HG03097 (cell line): ENCODE data around the gene DMD.

Experiments
- ATAC-seq: cut with Tn5 transposase; IDR thresholded peaks from one replicate; pipeline ENCODE4 v1.9.1; 2021; ENCODE audit not compliant: unreplicated experiment, low FRiP score

DMD gene

DNA sequence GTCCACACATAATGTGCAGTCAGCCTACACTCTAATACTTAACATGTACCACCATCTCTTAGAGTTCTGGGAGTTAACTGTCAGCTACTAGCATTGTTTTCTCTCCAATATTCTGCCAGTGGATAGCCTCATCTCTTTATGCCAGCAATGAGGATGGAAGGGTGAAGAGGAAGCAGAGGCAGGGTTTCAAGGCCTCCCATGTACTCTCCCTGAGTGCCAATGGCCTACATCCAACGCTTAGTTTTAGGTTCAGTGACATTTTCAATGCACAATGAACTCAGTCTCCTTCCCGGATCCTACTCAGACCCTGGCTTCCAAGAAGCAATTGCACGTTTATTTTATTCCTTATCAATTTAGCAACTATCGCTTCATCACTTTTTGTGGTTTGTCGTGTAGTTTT lies 686.1 kb downstream of the DMD start:
- no peak for ATAC-seq

DNA sequence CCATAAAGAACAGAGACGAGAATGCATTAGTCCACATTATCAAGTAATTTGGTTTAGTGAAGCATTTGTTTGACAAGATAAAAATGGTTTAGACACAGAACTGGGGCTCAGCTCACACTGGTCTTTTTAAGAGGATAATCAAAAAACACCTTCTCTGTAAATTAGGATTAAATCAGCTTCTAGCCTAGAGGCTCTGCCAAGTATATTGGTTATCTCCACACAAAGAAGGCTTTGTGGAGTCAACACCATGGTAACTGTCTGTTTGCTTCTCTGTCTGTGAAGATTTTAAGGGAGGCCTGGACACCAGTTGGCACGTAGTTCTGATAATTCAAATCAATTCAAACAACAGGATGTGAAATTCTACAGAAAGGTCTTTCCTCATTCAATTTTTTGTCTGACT lies 687.0 kb downstream of the DMD start:
- ATAC-seq: no peak

DNA sequence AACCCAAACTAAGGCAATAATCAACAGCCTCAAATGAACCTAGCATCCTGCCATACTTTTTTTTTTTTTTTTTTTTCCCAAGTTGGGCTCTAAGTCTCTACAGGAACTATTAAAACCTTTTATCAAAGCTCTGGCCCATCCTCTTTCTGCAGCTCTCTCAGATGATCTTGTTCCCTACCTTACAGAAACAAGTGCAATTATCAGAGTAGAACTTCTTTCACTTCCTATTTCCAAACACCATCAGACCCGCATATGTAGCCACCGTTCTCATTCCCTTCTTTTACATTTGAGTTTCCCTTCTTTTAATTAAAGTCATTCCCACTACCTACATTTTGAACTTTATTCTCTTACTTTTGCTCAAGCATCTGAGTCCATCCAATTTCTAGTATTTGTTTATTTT lies 690.6 kb downstream of the DMD start:
- no peak for ATAC-seq

DNA sequence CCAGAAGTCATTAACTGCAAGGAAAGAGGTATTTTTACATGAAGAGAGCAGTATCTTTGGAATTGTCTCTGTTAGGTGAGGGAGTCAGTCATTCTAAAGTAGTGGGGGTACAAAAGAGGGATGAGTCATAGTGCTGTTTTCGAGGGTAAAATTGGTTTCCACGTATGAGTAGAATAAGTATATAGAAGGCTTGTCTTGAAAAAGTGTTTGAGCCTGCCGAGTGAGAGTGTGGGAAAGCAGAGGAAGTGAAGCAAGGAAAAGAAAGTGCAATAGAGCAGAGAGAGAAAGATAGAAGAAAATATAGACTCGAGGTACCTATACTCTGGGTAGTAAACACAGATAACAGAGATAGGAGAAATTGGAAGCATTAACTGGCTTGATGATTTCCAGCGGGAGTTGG lies 696.4 kb downstream of the DMD start:
- ATAC-seq: peak; percentile 90

DNA sequence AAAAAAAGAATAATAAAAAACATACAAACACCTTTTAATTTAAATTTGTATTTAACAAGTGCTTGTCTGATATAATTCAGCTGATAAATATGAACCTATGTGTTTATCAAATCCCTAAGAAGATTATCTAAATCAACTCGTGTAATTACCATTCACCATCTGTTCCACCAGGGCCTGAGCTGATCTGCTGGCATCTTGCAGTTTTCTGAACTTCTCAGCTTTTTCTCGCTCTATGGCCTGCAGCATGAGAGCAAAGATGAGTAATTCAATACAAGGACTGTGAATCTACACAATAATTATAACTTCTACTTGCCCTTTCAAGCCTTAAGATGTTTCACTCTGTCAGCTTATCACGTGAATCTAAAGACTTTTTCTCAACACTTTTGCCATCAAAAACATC lies 709.7 kb downstream of the DMD start:
- ATAC-seq: no peak

DNA sequence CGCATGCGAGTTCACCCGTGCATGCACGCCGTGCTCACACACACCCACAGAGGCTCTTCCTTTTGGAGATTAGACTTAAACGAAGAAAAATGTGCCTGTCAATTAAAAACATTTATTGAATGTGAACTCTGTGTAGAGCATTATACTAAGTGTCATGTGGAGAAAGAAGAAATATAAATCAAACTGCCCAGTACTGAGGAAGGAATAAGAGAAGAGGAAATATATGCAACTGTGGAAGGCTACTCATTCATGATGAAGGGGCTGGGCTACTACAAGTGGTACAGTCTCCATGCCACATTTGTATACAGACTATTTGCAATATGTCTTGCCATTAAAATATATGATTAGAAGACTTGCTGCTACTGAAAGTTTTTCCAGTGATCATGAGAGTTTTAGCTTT lies 714.7 kb downstream of the DMD start:
- ATAC-seq: no peak

DNA sequence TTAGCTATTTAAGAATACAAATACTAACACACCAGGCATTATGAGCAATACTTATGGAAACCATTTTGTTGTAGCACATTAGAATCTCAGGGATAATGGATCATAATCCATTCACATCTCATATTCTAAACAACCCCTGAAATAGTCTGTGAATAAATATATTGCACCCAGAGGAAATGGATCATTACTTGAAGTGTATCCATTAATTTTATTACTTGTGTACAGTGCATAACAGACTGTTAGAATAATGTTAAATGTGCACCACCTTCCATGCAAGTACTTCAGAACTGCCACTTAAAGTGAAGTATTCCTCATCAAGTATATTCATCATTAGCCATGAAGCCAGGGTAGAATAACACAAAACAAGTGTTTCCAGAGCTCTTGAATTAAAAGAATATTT lies 715.5 kb downstream of the DMD start:
- no peak for ATAC-seq

DNA sequence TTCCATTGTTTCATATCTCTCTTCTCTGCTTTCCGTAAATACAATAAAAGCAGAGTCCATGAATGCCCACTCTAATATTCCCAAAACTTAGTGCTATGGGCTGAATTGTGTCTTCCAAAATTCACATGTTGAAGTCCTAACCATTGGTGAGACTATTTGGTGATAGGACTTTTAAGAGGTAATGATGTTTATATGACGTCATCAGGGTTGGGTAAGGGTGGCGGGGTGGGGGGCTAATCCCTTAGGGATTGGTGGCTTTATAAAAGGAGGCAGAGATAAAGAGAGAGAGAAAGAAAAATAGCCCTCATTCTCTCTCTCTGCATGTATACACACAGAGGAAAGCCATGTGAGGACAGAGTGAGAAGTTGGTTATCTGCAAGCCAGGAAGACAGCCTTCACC lies 722.2 kb downstream of the DMD start:
- ATAC-seq: no peak

DNA sequence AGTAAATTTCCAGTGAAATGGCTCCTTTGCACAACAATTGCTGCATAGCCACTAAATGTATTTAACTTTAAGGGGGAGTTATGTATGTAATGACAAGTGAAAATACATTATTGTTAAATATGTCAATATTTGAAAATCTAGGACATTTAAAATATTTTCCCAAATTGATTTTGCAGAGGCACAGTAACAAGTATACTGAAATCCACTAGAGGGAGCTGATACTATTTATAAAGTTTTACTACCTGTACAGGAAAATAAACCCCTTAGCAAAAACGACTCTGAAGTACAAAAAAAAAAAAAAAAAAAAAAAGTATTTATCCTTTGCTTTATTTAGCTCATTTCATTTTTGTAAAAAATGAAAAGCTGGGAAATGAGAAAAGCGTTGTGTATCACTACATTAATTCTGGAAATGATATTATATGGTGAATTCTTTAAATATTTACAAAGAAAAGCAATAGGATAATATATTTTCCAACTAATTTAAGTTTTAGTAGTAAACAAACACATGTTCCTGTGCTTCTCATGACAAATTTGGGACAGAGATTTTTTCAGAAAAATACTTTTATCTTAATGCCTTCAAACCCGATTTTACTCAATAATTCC lies 727.7 kb downstream of the DMD start:
- no peak for ATAC-seq

DNA sequence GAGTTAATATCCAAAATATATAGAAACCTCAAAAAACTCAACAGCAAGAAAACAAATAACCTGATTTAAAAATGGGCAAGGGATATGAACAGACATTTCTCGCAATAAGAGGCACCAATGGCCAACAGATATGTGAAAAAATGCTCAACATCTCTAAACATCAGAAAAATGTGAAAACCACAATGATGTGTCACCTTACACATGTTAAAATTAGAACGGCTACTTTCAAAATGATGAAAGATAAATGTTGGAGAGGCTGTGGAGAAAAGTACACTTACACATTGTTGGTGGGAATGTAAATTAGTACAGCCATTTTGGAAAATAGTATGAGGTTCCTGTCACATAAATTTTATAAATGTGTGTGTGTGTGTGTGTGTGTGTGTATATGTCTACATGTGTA lies 731.3 kb downstream of the DMD start:
- ATAC-seq: no peak

DNA sequence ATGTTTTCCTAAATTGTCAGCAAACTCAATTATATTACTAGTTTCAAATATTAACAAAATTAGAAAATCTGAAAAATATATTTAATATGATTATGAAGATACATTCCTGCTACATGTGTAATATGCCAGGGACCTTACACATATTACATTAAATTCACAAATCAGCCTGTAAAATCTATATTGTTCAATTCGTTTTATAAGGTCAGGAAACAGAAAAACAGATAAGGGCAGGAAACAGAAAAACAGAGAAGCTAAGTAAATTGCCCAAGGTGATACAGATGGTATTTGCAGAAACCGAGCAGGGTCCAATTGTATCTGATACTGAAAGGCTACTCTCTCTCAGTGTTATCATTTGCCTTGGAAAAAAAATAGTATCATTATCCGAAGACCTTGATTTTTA lies 739.0 kb downstream of the DMD start:
- no peak for ATAC-seq

DNA sequence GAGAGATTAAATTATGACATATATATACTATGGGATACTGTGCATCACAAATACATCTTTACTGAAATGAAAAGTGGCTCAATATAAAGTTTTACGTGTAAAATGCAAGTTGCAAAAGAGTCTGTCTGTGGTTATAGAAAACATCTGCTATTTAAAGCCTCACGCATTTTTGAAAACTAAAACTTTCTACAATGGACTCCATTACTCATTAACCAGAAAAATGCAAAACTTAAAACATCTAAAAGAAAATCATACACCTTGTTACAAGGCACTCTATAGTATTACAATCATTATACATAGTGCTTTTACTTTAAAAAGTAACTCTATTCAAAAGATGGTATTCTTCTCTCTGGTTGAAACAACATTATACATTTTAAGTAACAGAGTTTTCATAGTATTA lies 755.6 kb downstream of the DMD start:
- ATAC-seq: no peak

DNA sequence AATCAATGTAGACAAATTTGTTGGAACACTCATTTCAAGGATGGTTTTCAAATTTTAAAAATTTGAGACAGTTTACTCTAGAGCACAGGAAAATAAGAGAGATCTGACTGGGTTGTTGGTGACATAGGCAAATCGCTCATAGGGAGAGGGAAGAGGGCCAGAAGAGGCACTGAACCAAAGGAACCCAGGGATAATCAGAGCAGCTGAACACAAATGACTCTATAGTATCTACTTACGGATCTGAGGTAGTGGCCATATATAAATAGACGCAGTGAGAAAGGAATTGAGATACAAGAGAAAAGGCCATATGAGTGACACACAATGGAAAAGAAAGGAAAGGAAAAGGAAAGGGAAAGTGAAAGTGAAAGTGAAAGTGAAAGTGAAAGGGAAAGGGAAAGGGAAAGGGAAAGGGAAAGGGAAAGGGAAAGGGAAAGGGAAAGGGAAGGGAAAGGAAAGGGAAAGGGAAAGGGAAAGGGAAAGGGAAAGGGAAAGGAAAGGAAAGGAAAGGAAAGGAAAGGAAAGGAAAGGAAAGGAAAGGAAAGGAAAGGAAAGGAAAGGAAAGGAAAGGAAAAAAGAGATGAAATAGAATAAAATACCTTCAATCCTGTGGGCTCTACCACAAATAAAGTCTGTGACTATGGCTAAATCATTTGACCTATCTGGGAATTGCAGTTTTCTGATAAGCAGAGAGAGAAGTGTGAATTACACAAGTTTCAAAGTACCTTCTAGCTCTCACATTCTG lies 759.2 kb downstream of the DMD start:
- ATAC-seq: no peak

DNA sequence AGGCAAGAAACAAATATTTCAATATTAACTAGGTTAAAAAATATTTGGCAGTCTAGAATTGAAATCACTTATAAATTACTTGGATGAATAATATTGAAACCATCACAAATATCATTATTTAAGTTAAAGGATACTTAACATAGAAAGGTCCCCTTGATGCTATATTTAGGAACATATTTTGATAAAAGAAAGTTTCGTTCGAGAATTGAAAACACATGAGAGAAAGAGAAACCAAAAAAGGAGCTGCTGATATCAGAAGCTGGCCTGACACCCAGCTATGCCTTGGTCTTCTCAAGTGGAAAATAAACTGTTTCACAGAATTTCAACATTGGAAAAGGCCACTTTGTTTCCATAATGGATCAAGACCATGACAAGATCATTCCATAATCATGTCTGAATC lies 762.4 kb downstream of the DMD start:
- peak; percentile 59 for ATAC-seq

DNA sequence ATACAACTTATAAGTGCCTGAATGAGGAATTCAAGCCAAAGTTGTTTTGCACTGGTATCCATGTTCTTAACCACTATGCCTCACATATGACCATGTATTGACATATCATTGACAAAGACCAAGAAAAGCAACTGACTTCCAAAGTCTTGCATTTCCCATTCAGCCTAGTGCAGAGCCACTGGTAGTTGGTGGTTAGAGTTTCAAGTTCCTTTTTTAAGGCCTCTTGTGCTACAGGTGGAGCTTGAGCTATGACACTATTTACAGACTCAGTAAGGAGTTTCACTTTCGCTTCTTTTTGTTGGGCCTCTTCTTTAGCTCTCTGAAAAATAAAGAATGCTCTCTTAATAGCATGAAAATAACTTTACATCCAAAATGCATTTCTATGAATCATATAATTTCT lies 763.0 kb downstream of the DMD start:
- peak; percentile 100 for ATAC-seq

DNA sequence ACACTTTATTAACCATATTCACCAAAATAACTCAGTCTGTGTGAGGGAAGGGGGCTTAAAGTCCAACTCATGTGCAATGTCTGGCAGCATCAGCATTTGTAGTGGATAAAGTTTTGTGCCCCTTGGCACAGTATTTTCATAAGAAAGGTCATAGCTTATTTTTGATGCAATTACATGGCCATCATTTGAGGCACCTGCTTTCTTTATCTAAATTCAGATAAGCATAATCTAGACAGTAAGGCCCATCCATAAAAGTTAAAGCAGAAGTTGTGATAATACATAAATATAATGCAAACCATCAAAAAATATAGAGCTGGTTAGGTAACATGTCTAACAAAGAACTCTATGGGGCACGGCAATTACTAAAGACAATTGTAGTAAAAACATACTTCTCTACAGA lies 763.7 kb downstream of the DMD start:
- no peak for ATAC-seq

DNA sequence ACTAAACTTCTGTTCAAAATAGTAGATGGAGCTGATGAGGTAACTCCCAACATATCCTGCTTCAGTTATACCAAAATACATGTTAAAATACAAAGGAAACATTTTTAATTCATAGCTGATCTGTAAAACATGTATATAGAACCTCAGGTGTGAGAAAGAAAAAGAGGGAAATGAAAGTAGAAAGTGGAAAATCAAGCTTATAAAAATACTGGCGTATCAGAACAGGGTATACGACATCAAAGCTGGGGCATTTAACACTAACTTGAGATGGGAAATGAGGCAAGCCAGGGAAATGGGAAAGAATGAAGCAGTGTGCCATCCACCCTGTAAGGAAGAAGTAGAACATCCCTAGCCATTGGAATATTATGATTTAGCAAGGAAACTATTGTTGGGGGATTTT lies 767.5 kb downstream of the DMD start:
- no peak for ATAC-seq

DNA sequence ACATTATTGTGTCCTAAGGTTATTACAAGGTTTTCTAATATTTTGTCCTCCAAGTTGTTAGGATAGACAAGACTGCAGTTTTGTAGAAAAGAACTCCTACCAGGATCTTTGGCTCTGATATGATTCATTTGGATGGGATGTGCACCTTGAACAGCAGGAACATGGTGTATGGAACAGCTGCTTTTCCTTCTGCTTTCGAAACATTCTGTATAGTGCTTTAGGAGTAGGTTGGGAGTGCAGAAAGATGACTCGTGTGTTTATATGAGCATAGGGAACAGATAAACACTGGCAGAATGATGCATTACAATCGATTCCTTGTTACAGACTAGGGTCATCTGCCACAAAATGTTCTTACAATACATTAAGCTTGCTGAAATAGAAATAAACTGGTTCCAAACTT lies 790.1 kb downstream of the DMD start:
- ATAC-seq: no peak

DNA sequence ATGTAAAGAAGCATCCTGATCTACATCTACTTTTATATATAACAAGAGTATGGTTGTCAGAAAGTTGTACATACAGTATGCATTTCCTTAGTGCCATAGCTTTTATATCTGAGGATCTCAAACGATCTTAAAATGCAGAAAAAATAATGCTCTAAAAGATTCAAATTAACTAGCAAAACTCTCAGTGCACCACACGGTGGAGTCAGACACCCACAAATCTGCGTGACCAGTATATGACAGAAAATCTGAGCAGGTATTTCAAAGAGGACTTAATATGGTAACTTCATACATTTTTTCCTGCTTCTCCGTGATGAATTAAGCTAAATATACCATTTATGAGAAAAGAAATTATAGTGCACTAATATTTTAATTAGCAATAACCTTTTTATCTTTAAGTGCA lies 803.0 kb downstream of the DMD start:
- no peak for ATAC-seq

DNA sequence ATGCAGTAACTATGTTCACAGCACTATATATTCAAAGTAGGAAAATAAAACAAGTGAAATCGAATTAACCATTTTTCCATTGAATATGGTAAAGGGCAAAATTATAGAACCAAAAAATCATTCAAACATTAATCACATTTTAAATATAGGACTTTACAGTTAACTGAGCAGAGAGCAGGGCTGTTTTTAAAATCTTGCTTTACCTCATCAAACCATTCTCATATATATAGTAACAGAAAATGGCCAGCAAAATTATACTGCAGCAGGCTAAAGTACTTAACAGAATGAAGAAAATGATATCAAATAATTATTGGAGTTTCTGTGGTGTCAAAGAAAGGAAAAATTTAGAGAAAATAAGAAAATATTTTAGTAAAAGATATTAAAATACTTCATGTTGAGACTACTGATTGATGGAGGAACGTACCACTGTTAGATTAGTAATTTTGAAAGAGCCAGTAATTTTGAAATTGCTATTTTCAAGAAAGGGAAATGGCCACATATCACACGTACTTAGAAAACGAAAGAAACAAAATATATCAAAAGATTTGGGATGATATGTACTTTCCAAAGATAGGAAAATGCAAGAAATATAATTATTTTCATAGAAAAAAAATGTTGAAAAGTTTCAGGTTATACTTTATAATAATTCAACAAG lies 813.7 kb downstream of the DMD start:
- peak; percentile 70 for ATAC-seq

DNA sequence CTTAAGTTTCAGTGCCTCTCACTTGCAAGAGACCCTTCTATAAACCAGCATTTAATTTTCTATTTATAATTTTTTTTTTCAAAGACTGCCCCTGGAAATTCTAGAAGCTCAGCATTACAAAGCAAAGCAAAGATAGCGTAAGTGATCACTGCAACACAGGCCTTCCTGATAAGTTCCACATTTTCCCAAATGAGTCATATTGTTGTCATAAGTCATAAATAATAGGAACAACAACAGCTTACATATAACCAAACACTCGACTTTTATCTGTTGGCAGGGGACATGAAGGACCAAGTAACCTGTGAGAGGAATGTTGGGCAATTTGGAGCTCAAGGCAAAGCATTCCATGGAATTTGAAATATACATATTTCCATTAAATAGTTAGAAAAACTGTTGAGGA lies 815.5 kb downstream of the DMD start:
- ATAC-seq: no peak

DNA sequence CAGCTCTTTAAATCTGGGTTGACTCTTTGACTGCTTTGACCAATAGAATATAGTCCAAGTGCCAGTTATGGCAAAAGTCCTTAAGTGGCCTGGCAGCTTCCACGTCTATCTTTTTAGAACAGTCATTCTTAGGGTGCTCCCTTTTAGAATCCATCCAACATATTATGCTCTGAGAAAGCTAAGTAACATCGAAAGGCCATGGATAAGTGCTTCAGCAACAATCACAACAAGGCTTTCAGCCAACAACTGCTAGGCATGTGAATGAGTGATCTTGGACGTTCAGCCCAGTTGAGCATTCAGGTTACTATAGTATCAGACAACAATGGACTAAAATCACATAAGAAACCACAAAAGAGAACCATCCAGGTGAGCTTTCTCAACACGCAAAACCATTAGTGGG lies 818.7 kb downstream of the DMD start:
- no peak for ATAC-seq
